Hepatocyte (in vitro differentiated cells): ENCODE results near the gene PTPN5. TPM values are rescaled to one million over a fixed set of nuclear protein-coding genes. Genes with fewer than 3 reads are reported as not detected.

Source experiments
- DNase-seq: peaks from one replicate; pipeline ENCODE4 v3.0.0-alpha.2; 2016; ENCODE audit warnings: low spot score
- H2AFZ ChIP-seq: fragments of 200-600 bp; sonication (generic); 2 replicates; pipeline ENCODE4 v1.6.0; 2016; ENCODE audit warnings: antibody characterized with exemption, mild to moderate bottlenecking
- H3K27ac ChIP-seq: fragments of 200-600 bp; sonication (generic); 2 replicates; pipeline ENCODE4 v1.5.1; 2016; ENCODE audit warnings: mild to moderate bottlenecking
- H3K27me3 ChIP-seq: fragments of 200-600 bp; sonication (generic); 2 replicates; pipeline ENCODE4 v1.6.1; 2016
- H3K36me3 ChIP-seq: fragments of 200-600 bp; sonication (generic); replicated peaks from 2 replicates; pipeline ENCODE4 v1.5.1; 2016; ENCODE audit warnings: low read depth; ENCODE audit not compliant: insufficient read depth
- H3K4me1 ChIP-seq: fragments of 200-600 bp; sonication (generic); 2 replicates; pipeline ENCODE4 v1.5.1; 2016; ENCODE audit warnings: mild to moderate bottlenecking, moderate library complexity; ENCODE audit not compliant: insufficient read depth
- H3K4me2 ChIP-seq: fragments of 200-600 bp; sonication (generic); 2 replicates; pipeline ENCODE4 v1.6.0; 2016
- H3K4me3 ChIP-seq: fragments of 200-600 bp; sonication (generic); 2 replicates; pipeline ENCODE4 v1.5.1; 2016; ENCODE audit warnings: mild to moderate bottlenecking
- H3K79me2 ChIP-seq: fragments of 200-600 bp; sonication (generic); 2 replicates; pipeline ENCODE4 v1.6.0; 2017; ENCODE audit warnings: mild to moderate bottlenecking
- H3K9me2 ChIP-seq: fragments of 200-600 bp; sonication (generic); replicated peaks from 2 replicates; pipeline ENCODE4 v1.6.0; 2017; ENCODE audit warnings: mild to moderate bottlenecking; ENCODE audit not compliant: insufficient read depth
- H3K9me3 ChIP-seq: fragments of 200-600 bp; sonication (generic); 2 replicates; pipeline ENCODE4 v1.5.1; 2016; ENCODE audit warnings: low read depth, mild to moderate bottlenecking
- H4K20me1 ChIP-seq: fragments of 200-600 bp; sonication (generic); 2 replicates; pipeline ENCODE4 v1.6.0; 2016; ENCODE audit warnings: mild to moderate bottlenecking; ENCODE audit not compliant: insufficient read depth, poor library complexity, severe bottlenecking
- EZH2 ChIP-seq: fragments of 200-600 bp; sonication (generic); IDR thresholded peaks from 2 replicates; pipeline ENCODE4 v1.6.1; 2016; ENCODE audit warnings: antibody characterized with exemption, mild to moderate bottlenecking, borderline replicate concordance
- EZH2phosphoT487 ChIP-seq: fragments of 200-600 bp; sonication (generic); IDR thresholded peaks from one replicate; pipeline ENCODE4 v1.6.1; 2018; ENCODE audit warnings: antibody characterized with exemption, mild to moderate bottlenecking, low read depth, moderate library complexity; ENCODE audit not compliant: unreplicated experiment, severe bottlenecking
- WGBS: methylation state at CpG from one replicate; pipeline ENCODE4 v1.1.6; 2016; ENCODE audit warnings: low lambda C conversion rate; ENCODE audit errors: missing lambda C conversion rate; 5-methylcytosine and 5-hydroxymethylcytosine counted together
- polyA plus RNA-seq: library from polyadenylated mRNA; unstranded; fragments of >200 nt; fragmentation: Nextera tagmentation; extraction: Ambion mirVana; gene quantifications from 2 replicates; pipeline ENCODE4 v1.2.1, GENCODE V29; 2016
- total RNA-seq: library from RNA; depleted of rRNA; stranded (reverse); fragments of >200 nt; gene quantifications from 2 replicates; pipeline ENCODE4 v1.2.3, GENCODE V29; 2014
- TF ChIP-seq, protein P1 (sequence below): fragments of 200-600 bp; sonication (generic); IDR thresholded peaks from 2 replicates; pipeline ENCODE4 v1.5.1; 2016; ENCODE audit warnings: antibody characterized with exemption, mild to moderate bottlenecking; ENCODE audit not compliant: poor library complexity

PTPN5 gene
- total and polyA plus RNA-seq, 2 experiments from 2014 or later: 0.22 to 0.90 TPM

GRCh38 chr11:18773104-18773503 is 18.5 kb downstream of the PTPN5 start:
- H3K79me2 ChIP-seq: no peaks in the 10 kb centered on the region
- H4K20me1 ChIP-seq: no peaks in the 10 kb centered on the region
- 73% methylated on average over 8 of the region's 8 CpGs for WGBS
- H3K9me2 ChIP-seq: no peaks in the 10 kb centered on the region
- H3K27ac ChIP-seq: no peak overlapping the region
- no peaks in the 10 kb centered on the region for H3K9me3 ChIP-seq
- H3K4me2 ChIP-seq: no peak overlapping the region
- H3K27me3 ChIP-seq: no peaks in the 10 kb centered on the region
- TF ChIP-seq, protein P1, sequence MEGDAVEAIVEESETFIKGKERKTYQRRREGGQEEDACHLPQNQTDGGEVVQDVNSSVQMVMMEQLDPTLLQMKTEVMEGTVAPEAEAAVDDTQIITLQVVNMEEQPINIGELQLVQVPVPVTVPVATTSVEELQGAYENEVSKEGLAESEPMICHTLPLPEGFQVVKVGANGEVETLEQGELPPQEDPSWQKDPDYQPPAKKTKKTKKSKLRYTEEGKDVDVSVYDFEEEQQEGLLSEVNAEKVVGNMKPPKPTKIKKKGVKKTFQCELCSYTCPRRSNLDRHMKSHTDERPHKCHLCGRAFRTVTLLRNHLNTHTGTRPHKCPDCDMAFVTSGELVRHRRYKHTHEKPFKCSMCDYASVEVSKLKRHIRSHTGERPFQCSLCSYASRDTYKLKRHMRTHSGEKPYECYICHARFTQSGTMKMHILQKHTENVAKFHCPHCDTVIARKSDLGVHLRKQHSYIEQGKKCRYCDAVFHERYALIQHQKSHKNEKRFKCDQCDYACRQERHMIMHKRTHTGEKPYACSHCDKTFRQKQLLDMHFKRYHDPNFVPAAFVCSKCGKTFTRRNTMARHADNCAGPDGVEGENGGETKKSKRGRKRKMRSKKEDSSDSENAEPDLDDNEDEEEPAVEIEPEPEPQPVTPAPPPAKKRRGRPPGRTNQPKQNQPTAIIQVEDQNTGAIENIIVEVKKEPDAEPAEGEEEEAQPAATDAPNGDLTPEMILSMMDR: no peak
- TF ChIP-seq EZH2phosphoT487: no peak
- no peak for TF ChIP-seq EZH2
- DNase-seq: no peak
- no peak overlapping the region for H2AFZ ChIP-seq
- no peaks in the 10 kb centered on the region for H3K36me3 ChIP-seq
- H3K4me3 ChIP-seq: no peak overlapping the region
- H3K4me1 ChIP-seq: no peaks in the 10 kb centered on the region

DNA sequence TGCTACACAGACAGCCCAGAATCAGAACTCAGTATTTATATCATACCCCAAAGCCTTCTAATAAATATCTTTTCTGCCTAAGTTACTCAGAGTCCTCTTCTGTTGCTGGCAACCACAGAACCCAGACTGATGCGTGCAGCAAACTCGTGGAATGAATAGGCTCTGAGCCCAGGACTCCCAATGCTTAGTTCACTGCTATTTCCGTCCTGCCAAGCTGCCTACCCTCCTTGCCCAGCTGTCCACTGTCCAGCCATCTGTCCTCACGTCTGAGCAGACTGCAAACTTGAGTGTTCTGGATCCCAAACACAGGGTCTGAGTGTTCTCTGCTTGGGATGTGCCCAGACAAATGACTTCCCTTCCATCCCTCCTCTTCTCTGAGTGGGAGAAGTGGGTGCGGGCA is 19.4 kb downstream of the PTPN5 start:
- Histone ChIP-seq H3K4me2 (no peak overlapping the region), H4K20me1 (no peaks in the 10 kb centered on the region), H3K27ac (no peak overlapping the region), H3K4me3 (no peak overlapping the region), H3K9me3 (no peaks in the 10 kb centered on the region), H3K79me2 (no peaks in the 10 kb centered on the region), H2AFZ (no peak overlapping the region), H3K4me1 (no peaks in the 10 kb centered on the region), H3K9me2 (no peaks in the 10 kb centered on the region), H3K27me3 (no peaks in the 10 kb centered on the region), H3K36me3 (no peaks in the 10 kb centered on the region)
- 77% methylated on average over 5 of the region's 5 CpGs for WGBS
- DNase-seq: no peak
- no peak for TF ChIP-seq EZH2phosphoT487
- TF ChIP-seq, protein P1: no peak
- TF ChIP-seq EZH2: no peak

- H4K20me1 ChIP-seq: no peaks in the 10 kb centered on the region
- H2AFZ ChIP-seq: no peak overlapping the region
- DNase-seq: no peak
- no peaks in the 10 kb centered on the region for H3K9me3 ChIP-seq
- no peak overlapping the region for H3K27ac ChIP-seq
- no peaks in the 10 kb centered on the region for H3K79me2 ChIP-seq
- no peaks in the 10 kb centered on the region for H3K36me3 ChIP-seq
- 85% methylated on average over 13 of the region's 13 CpGs for WGBS
- TF ChIP-seq, protein P1: no peak
- no peak for TF ChIP-seq EZH2phosphoT487
- no peak for TF ChIP-seq EZH2
- no peak overlapping the region for H3K4me2 ChIP-seq
- H3K27me3 ChIP-seq: no peaks in the 10 kb centered on the region
- no peaks in the 10 kb centered on the region for H3K9me2 ChIP-seq
- H3K4me1 ChIP-seq: no peaks in the 10 kb centered on the region
- no peak overlapping the region for H3K4me3 ChIP-seq
These were observed 20.1 kb downstream of the PTPN5 start for GRCh38 chr11:18771266-18772035.
